GM19395 (cell line): ENCODE measurements around the gene AGR2.
"Not testable (repeated sequence)": the region's sequence is repeated elsewhere in the genome, so short reads cannot be mapped to it uniquely, and the experiment has no call there.

ENCODE experiments used
- ATAC-seq: cut with Tn5 transposase; IDR thresholded peaks from one replicate; pipeline ENCODE4 v1.9.1; 2021; ENCODE audit warnings: mild to moderate bottlenecking, moderate library complexity; ENCODE audit not compliant: unreplicated experiment

Gene AGR2

GRCh38 chr7:16774986-16775385 lies 29.8 kb downstream of the AGR2 start:
- no peak for ATAC-seq

- no peak for ATAC-seq
Observed at GRCh38 chr7:16774294-16774693, 30.5 kb downstream of the AGR2 start.

- ATAC-seq: no peak
Observed at GRCh38 chr7:16773884-16774283, 30.9 kb downstream of the AGR2 start.

- no peak for ATAC-seq
Observed at GRCh38 chr7:16773326-16773725, 31.5 kb downstream of the AGR2 start.

GRCh38 chr7:16770657-16771329 lies 34.0 kb downstream of the AGR2 start:
- ATAC-seq: no peak

GRCh38 chr7:16769994-16770393 lies 34.8 kb downstream of the AGR2 start:
- ATAC-seq: not testable (repeated sequence)

GRCh38 chr7:16765436-16765859 lies 39.4 kb downstream of the AGR2 start:
- ATAC-seq: no peak

GRCh38 chr7:16764942-16765341 lies 39.9 kb downstream of the AGR2 start:
- no peak for ATAC-seq

GRCh38 chr7:16762177-16762576 lies 42.6 kb downstream of the AGR2 start:
- no peak for ATAC-seq

GRCh38 chr7:16759840-16760239 lies 45.0 kb downstream of the AGR2 start:
- no peak for ATAC-seq

GRCh38 chr7:16758631-16759611 lies 45.9 kb downstream of the AGR2 start:
- no peak for ATAC-seq

GRCh38 chr7:16758036-16758435 lies 46.8 kb downstream of the AGR2 start:
- ATAC-seq: no peak

- no peak for ATAC-seq
Observed at GRCh38 chr7:16755397-16755796, 49.4 kb downstream of the AGR2 start.

GRCh38 chr7:16754856-16755317 lies 49.9 kb downstream of the AGR2 start:
- no peak for ATAC-seq

- ATAC-seq: peak; percentile 37
Observed at GRCh38 chr7:16753932-16754855, 50.6 kb downstream of the AGR2 start.

GRCh38 chr7:16753102-16753931 lies 51.5 kb downstream of the AGR2 start, which contains the start of gene TSPAN13:
TSPAN13 (plus strand) TSS chr7:16753755; CDS start chr7:16753968, 213 bp downstream.
- ATAC-seq: peak; percentile 82

GRCh38 chr7:16747102-16747501 lies 57.7 kb downstream of the AGR2 start:
- ATAC-seq: no peak

GRCh38 chr7:16745645-16746044 lies 59.2 kb downstream of the AGR2 start:
- no peak for ATAC-seq

GRCh38 chr7:16744518-16745250 lies 60.1 kb downstream of the AGR2 start:
- ATAC-seq: no peak
